ENCODE results near the gene KRT83. TPM values are rescaled to one million over a fixed set of nuclear protein-coding genes. Genes with fewer than 3 reads are reported as not detected.

Gene KRT83
- total RNA-seq, 3 donors from 2014 or later = not detected

GRCh38 chr12:52342781-52343490 is 21.7 kb upstream of the KRT83 start:
- DNase-seq = no peak
- no peak for ATAC-seq
- H3K4me1 ChIP-seq (ENCODE audit: low read depth) = no peaks in the 10 kb centered on the region
- intact Hi-C loops (cut with DNase I, micrococcal nuclease) = no loop called here
- H3K9me3 ChIP-seq = no peaks in the 10 kb centered on the region
- H3K4me3 ChIP-seq = no peak overlapping the region
- H3K36me3 ChIP-seq (ENCODE audit: low read depth) = no peaks in the 10 kb centered on the region
- no peak for TF ChIP-seq CTCF (IDR thresholded peaks at IDR 0.05)

- TF ChIP-seq CTCF (IDR thresholded peaks at IDR 0.05) = no peak
- intact Hi-C loops (cut with DNase I, micrococcal nuclease) = no loop called here
Measured at GRCh38 chr12:52341066-52341580, 19.9 kb upstream of the KRT83 start.

GRCh38 chr12:52338241-52338960 is 17.2 kb upstream of the KRT83 start:
- H3K36me3 ChIP-seq (ENCODE audit: low read depth) = no peaks in the 10 kb centered on the region
- DNase-seq = no peak
- H3K4me3 ChIP-seq = no peak overlapping the region
- no peak for TF ChIP-seq CTCF (IDR thresholded peaks at IDR 0.05)
- ATAC-seq = no peak
- peaks cover 9% of the 10 kb centered on the region for H3K4me1 ChIP-seq (ENCODE audit: low read depth)
- intact Hi-C loops (cut with DNase I, micrococcal nuclease) = no loop called here
- H3K9me3 ChIP-seq = no peaks in the 10 kb centered on the region

More at GRCh38 chr12:52341066-52341580, 19.9 kb upstream of the KRT83 start:
- DNase-seq (no peak), ATAC-seq (no peak)
- Histone ChIP-seq H3K4me3 (no peak overlapping the region), H3K9me3 (no peaks in the 10 kb centered on the region), H3K4me1 (ENCODE audit: low read depth) (no peaks in the 10 kb centered on the region), H3K36me3 (ENCODE audit: low read depth) (no peaks in the 10 kb centered on the region)

- no peaks in the 10 kb centered on the region for H3K36me3 ChIP-seq (ENCODE audit: low read depth)
- ATAC-seq (no peak), DNase-seq (no peak)
- intact Hi-C loops (cut with DNase I, micrococcal nuclease) = no loop called here
- H3K4me3 ChIP-seq = no peak overlapping the region
- peaks cover 9% of the 10 kb centered on the region for H3K4me1 ChIP-seq (ENCODE audit: low read depth)
- no peak for TF ChIP-seq CTCF (IDR thresholded peaks at IDR 0.05)
- H3K9me3 ChIP-seq = no peaks in the 10 kb centered on the region
Measured at GRCh38 chr12:52337054-52337453, 15.9 kb upstream of the KRT83 start.

GRCh38 chr12:52336641-52337040 is 15.4 kb upstream of the KRT83 start:
- Histone ChIP-seq H3K4me3 (no peak overlapping the region), H3K9me3 (no peaks in the 10 kb centered on the region), H3K4me1 (ENCODE audit: low read depth) (peaks cover 9% of the 10 kb centered on the region), H3K36me3 (ENCODE audit: low read depth) (no peaks in the 10 kb centered on the region)
- ATAC-seq (no peak), DNase-seq (no peak)
- intact Hi-C loops (cut with DNase I, micrococcal nuclease) = no loop called here
- TF ChIP-seq CTCF (IDR thresholded peaks at IDR 0.05) = no peak
